C4-2B (cell line): ENCODE data around the gene TCF12.

Experiments
- ZFX ChIP-seq: fragments of 450-650 bp; IDR thresholded peaks from 2 replicates; pipeline ENCODE4 v1.6.1; 2017
- TF ChIP-seq, protein P1 (sequence below): fragments of 450-650 bp; conservative IDR thresholded peaks from 2 replicates; pipeline ENCODE4 v1.5.1; 2017; ENCODE audit warnings: mild to moderate bottlenecking

GRCh38 chr15:56919031-56919608, 676 bp downstream of the TCF12 start:
- TF ChIP-seq, protein P1, sequence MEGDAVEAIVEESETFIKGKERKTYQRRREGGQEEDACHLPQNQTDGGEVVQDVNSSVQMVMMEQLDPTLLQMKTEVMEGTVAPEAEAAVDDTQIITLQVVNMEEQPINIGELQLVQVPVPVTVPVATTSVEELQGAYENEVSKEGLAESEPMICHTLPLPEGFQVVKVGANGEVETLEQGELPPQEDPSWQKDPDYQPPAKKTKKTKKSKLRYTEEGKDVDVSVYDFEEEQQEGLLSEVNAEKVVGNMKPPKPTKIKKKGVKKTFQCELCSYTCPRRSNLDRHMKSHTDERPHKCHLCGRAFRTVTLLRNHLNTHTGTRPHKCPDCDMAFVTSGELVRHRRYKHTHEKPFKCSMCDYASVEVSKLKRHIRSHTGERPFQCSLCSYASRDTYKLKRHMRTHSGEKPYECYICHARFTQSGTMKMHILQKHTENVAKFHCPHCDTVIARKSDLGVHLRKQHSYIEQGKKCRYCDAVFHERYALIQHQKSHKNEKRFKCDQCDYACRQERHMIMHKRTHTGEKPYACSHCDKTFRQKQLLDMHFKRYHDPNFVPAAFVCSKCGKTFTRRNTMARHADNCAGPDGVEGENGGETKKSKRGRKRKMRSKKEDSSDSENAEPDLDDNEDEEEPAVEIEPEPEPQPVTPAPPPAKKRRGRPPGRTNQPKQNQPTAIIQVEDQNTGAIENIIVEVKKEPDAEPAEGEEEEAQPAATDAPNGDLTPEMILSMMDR: no peak
- TF ChIP-seq ZFX: peak; percentile 93
